PFSK-1 (cell line): ENCODE measurements around the gene TTLL11.

Experiments used
- FOXP2 ChIP-seq: optimal IDR thresholded peaks from 2 replicates; pipeline ENCODE3; 2011; ENCODE audit warnings: borderline replicate concordance, control low read depth, inconsistent platforms; ENCODE audit not compliant: insufficient read depth; ENCODE audit errors: extremely low read length, extremely low read depth
- POLR2AphosphoS5 ChIP-seq: IDR thresholded peaks from 2 replicates; pipeline ENCODE4 v1.6.1; 2012; ENCODE audit warnings: low read depth, mild to moderate bottlenecking, control low read depth, low read length, moderate library complexity
- SIN3A ChIP-seq: IDR thresholded peaks from 2 replicates; pipeline ENCODE4 v1.6.1; 2012; ENCODE audit warnings: mild to moderate bottlenecking, low read length, moderate library complexity, borderline replicate concordance; ENCODE audit not compliant: insufficient read depth
- TAF1 ChIP-seq: IDR thresholded peaks from 2 replicates; pipeline ENCODE4 v1.6.1; 2012; ENCODE audit warnings: low read length, control low read depth, borderline replicate concordance; ENCODE audit not compliant: insufficient read depth
- TF ChIP-seq, protein P1 (sequence below), 2 experiments: IDR thresholded peaks; 2 replicates each; pipeline versions ENCODE4 v1.6.1 to v1.8.0; 2011 to 2012; ENCODE audit warnings: low read depth in 2 of 2, low read length in 2 of 2, control low read depth in 1 of 2, inconsistent platforms in 1 of 2, mild to moderate bottlenecking in 1 of 2, moderate library complexity in 1 of 2; ENCODE audit not compliant: insufficient read depth in 1 of 2

The TTLL11 gene

DNA sequence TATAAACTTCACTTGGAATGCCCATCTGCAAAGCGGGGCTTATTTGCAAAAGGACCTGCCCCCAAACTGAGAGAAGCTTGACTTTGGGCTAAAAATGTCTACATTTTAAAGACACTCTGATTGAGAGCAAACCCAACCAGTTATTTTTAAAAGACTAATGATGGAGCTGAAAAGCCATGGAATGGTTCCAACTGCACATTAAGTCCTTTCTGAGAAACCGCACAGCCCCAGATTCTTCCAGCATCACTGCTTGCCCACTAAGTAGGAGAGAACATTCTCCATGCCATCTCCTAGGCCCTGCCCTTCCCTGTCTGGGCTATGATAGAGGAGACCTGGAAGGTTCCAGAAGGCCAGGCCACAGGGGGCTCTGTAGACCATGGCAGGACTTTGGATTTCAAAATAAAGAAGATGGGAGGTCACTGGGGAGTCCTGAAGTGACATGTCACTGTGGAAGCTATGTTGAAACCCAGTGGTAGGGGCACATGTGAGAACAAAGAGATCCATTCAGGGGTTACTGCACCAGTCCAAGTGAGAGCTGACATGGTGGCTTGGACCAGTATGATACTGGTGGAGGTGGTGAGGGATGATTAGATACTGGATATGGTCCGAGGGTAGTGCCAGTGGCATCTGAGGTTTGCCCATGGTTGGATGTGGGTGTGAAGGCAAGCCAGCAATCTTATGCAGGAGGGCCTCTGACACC, 262.5 kb downstream of the TTLL11 start:
- TF ChIP-seq POLR2AphosphoS5 (no peak), TAF1 (no peak), FOXP2 (no peak), SIN3A (no peak)
- TF ChIP-seq, protein P1, sequence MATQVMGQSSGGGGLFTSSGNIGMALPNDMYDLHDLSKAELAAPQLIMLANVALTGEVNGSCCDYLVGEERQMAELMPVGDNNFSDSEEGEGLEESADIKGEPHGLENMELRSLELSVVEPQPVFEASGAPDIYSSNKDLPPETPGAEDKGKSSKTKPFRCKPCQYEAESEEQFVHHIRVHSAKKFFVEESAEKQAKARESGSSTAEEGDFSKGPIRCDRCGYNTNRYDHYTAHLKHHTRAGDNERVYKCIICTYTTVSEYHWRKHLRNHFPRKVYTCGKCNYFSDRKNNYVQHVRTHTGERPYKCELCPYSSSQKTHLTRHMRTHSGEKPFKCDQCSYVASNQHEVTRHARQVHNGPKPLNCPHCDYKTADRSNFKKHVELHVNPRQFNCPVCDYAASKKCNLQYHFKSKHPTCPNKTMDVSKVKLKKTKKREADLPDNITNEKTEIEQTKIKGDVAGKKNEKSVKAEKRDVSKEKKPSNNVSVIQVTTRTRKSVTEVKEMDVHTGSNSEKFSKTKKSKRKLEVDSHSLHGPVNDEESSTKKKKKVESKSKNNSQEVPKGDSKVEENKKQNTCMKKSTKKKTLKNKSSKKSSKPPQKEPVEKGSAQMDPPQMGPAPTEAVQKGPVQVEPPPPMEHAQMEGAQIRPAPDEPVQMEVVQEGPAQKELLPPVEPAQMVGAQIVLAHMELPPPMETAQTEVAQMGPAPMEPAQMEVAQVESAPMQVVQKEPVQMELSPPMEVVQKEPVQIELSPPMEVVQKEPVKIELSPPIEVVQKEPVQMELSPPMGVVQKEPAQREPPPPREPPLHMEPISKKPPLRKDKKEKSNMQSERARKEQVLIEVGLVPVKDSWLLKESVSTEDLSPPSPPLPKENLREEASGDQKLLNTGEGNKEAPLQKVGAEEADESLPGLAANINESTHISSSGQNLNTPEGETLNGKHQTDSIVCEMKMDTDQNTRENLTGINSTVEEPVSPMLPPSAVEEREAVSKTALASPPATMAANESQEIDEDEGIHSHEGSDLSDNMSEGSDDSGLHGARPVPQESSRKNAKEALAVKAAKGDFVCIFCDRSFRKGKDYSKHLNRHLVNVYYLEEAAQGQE (IDR thresholded peaks at IDR 0.05; ENCODE audit: insufficient read depth in 1 of 2, low read depth in 2 of 2, low read length in 2 of 2): no peak

DNA sequence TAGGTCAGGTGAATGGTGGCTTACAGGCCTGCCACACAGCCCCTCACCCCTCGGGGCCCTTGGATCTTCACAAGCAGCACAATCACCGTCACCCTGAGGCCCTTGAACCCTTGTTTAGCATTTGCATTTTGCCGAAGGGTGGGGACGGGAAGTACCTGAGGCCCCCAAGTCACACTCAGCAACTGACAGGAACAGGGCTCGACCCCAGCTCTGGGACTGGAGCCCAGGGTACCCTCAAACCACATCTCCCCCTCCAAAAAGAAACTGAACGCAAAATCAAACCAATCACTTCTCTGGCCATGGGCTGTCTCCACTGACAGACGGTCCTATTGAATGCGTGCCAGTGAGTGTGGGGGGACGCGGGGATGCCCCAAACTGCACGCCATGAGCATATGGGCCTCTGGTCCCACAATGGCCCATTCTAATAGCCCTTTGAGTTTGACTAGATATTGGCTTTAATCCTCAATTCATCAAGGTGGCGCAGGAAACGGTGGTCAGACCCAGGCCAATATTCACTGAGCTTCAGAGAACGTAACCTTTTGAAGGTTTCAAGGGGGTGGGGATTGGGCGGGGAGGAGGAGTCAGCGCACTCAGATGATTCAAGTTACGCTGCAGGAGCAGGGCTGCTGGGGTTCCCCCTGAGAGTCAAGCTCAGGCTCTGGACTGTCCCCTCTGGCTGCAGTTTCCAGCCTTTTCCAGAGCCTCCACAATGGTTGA, 265.7 kb downstream of the TTLL11 start:
- TF ChIP-seq, protein P1 (IDR thresholded peaks at IDR 0.05; ENCODE audit: insufficient read depth in 1 of 2, low read depth in 2 of 2, low read length in 2 of 2): no peak
- no peak for TF ChIP-seq SIN3A
- no peak for TF ChIP-seq TAF1
- TF ChIP-seq POLR2AphosphoS5: no peak
- no peak for TF ChIP-seq FOXP2

DNA sequence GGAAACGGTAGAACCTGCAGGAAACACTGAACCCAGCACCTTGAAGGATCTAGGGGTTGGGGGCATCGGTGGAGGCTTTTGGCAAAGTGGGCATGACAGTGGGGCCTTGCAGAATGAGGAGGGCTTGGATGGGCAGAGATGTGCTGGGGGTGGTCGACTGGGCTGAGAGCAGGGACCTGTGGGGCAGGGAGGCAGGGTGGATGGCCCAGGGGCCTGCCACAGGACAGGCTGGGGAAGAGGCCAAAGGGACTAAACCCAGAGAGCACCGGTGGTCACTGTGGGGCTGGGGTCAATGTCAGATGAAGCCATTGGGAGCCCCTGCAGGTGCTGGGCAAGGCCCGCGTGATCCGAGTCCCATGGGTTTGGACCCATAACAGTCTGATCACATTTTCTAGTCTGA, 266.4 kb downstream of the TTLL11 start:
- TF ChIP-seq, protein P1 (IDR thresholded peaks at IDR 0.05; ENCODE audit: insufficient read depth in 1 of 2, low read depth in 2 of 2, low read length in 2 of 2): no peak
- TF ChIP-seq FOXP2 (no peak), SIN3A (no peak), POLR2AphosphoS5 (no peak), TAF1 (no peak)

DNA sequence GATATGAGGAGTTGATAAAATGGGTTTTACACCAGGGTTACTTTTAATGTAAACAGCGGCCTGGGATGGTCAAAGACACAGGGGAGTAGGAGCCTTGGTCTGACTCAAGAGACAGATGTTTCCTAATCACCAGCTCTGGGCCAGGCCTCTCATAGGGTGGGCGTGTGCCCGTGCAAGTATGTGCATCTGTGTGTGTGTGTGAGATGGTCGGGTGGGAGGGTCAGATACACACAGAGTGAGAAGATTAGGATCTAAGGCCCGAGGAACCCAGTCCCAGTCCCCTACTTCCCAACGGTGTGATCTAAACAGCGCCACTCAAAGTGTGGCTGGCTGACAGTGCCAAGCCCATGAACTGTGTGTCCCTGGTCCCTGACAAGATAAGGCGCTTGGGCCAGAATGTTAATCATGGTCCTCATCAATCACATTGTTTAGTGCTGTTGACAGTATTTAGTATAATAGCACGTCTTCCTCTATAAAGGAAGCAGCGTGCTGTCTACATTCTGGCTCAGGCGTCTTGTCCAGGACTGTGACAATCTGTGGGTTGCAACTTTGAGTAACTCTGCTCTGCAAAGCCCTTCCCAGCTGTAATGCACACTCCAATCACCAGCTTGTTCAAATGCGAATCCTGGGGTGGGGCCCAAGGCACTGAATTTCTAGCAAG, 267.9 kb downstream of the TTLL11 start:
- TF ChIP-seq FOXP2: no peak
- TF ChIP-seq TAF1: no peak
- no peak for TF ChIP-seq POLR2AphosphoS5
- no peak for TF ChIP-seq SIN3A
- TF ChIP-seq, protein P1 (IDR thresholded peaks at IDR 0.05; ENCODE audit: insufficient read depth in 1 of 2, low read depth in 2 of 2, low read length in 2 of 2): no peak
